ENCODE data around the gene DOCK6.

Gene DOCK6

GRCh38 chr19:11273296-11273695, 11.0 kb upstream of the DOCK6 start:
- no peak for DNase-seq

GRCh38 chr19:11269408-11269807, 7.1 kb upstream of the DOCK6 start:
- DNase-seq: no peak

GRCh38 chr19:11268783-11269267, 6.5 kb upstream of the DOCK6 start:
- no peak for DNase-seq

GRCh38 chr19:11267316-11268085, 5.2 kb upstream of the DOCK6 start:
- no peak for DNase-seq

GRCh38 chr19:11265785-11266236, 3.5 kb upstream of the DOCK6 start:
- DNase-seq: no peak

GRCh38 chr19:11265177-11265784, 3.0 kb upstream of the DOCK6 start:
- DNase-seq: no peak

- no peak for DNase-seq
These were observed 2.3 kb upstream of the DOCK6 start for GRCh38 chr19:11264452-11265176.

GRCh38 chr19:11263726-11264125, 1.4 kb upstream of the DOCK6 start:
- DNase-seq: no peak

GRCh38 chr19:11261431-11261970, 823 bp downstream of the DOCK6 start:
- DNase-seq: peak; percentile 29

GRCh38 chr19:11260996-11261395, 1.3 kb downstream of the DOCK6 start:
- no peak for DNase-seq

GRCh38 chr19:11257846-11258380, 4.4 kb downstream of the DOCK6 start:
- DNase-seq: no peak

GRCh38 chr19:11256189-11256588, 6.1 kb downstream of the DOCK6 start:
- DNase-seq: no peak

GRCh38 chr19:11254666-11255065, 7.7 kb downstream of the DOCK6 start:
- DNase-seq: peak; percentile 18

- no peak for DNase-seq
These were observed 9.5 kb downstream of the DOCK6 start for GRCh38 chr19:11252665-11253355.

GRCh38 chr19:11251650-11252314, 10.5 kb downstream of the DOCK6 start:
- no peak for DNase-seq

- no peak for DNase-seq
These were observed 11.1 kb downstream of the DOCK6 start for GRCh38 chr19:11251217-11251616.

- no peak for DNase-seq
These were observed 13.5 kb downstream of the DOCK6 start for GRCh38 chr19:11248852-11249251.

GRCh38 chr19:11247934-11248333, 14.4 kb downstream of the DOCK6 start:
- no peak for DNase-seq

GRCh38 chr19:11247391-11247790, 14.9 kb downstream of the DOCK6 start:
- DNase-seq: no peak

- DNase-seq: no peak
These were observed 15.4 kb downstream of the DOCK6 start for GRCh38 chr19:11246941-11247340.

- DNase-seq: no peak
These were observed 17.3 kb downstream of the DOCK6 start for GRCh38 chr19:11244846-11245589.
